22Rv1 (cell line): ENCODE measurements around the gene UTF1.
"Not testable (repeated sequence)": the region's sequence is repeated elsewhere in the genome, so short reads cannot be mapped to it uniquely, and the experiment has no call there.

ENCODE experiments used
- H3K27ac ChIP-seq: fragments of 450-650 bp; 2 replicates; pipeline ENCODE4 v1.5.1; 2017
- ZFX ChIP-seq: fragments of 450-650 bp; IDR thresholded peaks from 2 replicates; pipeline ENCODE4 v1.6.1; 2017; ENCODE audit warnings: antibody characterized with exemption, borderline replicate concordance
- TF ChIP-seq, protein P1 (sequence below): fragments of 450-650 bp; IDR thresholded peaks from 2 replicates; pipeline ENCODE4 v1.5.1; 2017; ENCODE audit warnings: mild to moderate bottlenecking

Gene UTF1

DNA sequence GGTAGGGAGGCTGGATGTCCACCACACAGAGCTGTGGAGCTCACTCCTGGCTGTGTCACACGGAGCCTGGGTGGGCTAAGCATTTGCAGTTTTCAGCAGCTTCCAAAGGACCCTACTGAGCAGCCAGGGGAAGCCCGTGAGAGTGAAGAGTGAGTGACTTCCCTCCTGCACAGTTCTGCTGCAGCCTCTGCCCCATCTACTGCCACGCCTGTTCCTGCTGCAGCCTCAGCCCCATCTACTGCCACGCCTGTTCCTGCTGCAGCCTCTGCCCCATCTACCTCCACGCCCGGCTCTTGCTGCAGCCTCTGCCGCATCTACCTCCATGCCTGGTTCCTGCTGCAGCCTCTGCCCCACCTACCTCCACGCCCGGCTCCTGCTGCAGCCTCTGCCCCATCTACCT, 34.4 kb downstream of the UTF1 start:
- TF ChIP-seq ZFX = no peak
- TF ChIP-seq, protein P1, sequence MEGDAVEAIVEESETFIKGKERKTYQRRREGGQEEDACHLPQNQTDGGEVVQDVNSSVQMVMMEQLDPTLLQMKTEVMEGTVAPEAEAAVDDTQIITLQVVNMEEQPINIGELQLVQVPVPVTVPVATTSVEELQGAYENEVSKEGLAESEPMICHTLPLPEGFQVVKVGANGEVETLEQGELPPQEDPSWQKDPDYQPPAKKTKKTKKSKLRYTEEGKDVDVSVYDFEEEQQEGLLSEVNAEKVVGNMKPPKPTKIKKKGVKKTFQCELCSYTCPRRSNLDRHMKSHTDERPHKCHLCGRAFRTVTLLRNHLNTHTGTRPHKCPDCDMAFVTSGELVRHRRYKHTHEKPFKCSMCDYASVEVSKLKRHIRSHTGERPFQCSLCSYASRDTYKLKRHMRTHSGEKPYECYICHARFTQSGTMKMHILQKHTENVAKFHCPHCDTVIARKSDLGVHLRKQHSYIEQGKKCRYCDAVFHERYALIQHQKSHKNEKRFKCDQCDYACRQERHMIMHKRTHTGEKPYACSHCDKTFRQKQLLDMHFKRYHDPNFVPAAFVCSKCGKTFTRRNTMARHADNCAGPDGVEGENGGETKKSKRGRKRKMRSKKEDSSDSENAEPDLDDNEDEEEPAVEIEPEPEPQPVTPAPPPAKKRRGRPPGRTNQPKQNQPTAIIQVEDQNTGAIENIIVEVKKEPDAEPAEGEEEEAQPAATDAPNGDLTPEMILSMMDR = no peak
- H3K27ac ChIP-seq = no peak overlapping the region

DNA sequence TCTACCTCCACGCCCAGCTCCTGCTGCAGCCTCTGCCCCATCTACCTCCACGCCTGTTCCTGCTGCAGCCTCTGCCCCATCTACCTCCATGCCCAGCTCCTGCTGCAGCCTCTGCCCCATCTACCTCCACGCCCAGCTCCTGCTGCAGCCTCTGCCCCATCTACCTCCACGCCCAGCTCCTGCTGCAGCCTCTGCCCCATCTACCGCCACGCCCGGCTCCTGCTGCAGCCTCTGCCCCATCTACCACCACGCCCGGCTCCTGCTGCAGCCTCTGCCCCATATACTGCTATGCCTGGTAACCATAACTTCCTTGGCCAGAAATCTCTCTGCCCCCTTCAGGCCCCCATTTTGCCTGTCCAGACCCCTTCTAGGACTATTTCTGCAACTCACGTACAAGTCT, 35.0 kb downstream of the UTF1 start:
- H3K27ac ChIP-seq = not testable (repeated sequence)

DNA sequence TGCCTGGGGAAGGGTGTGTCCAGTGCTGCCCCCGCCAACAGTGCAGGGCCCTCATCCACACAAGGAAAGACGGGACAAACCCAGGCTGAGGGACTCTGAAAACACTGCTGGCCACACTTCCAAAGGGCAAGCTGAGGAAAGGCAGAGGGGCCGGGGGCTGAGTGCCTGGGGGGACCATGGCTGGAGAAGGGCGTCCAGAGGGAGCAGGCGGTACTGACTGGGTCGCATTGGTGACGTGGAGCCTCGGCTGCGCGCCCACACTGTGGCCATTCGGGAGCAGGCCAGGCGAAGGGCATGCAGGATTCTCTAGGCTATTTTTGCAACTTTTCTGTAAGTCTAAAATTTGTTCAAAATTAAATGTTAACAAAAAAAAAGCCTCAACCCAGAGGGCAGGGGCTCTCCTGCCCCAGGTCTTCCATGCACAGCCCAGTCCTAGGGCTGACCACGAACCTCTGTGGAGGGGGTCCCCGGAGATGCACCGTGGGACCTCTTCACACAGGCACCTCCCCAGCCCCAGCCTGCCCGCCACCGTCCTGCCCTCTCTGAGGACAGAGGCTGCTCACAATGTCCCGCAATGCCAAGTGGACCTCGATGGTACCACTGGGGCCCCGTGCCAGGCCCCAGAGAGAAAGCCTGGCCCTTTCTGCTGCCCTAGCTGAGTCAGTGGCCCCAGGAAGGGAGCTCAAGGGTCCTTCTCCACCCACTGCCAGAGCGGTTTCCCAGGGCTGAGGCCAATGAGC, 36.2 kb downstream of the UTF1 start:
- no peak overlapping the region for H3K27ac ChIP-seq
- no peak for TF ChIP-seq ZFX
- TF ChIP-seq, protein P1 = no peak

DNA sequence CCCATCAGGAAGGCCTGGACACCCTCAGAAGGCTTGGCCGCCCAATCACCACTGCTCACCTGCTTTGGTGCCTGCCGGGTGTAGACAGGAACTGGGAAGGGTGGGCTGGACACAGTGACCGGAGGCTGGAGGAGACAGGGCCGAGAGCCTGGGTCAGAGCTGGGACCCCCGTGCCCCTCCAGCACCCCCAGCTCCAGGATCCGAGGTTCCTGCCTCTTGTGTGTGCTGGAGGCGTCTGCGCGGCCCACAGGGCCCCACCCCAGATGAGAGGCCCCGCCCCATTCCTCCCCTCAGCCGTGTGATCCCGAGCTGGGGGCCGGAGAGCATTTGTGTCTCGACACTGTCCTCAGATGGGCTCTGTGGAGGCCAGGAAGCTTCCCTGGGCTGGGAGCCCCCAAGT, 37.3 kb downstream of the UTF1 start:
- TF ChIP-seq, protein P1 = no peak
- no peak for TF ChIP-seq ZFX

DNA sequence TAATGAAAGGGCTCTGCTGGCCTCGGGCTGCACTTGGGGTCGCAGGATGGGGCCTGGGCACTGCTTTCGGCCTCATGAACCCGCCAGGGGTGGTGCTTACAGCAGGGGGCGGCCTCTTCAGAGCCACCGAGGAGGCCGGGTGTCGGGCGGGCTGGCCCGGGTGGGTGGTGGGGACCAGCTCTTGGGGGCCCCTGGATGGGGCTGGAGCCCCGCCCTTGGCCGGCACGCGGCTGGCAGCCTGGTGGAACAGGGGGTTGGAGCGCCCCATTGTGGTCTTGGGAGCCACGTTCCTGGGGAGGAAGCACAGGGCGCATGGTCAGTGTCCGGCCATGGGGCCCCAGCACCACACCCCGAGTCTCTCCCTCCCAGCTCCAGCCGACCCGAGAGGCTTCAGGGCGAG, 37.8 kb downstream of the UTF1 start:
- TF ChIP-seq, protein P1 = no peak
- no peak for TF ChIP-seq ZFX
- H3K27ac ChIP-seq = no peak overlapping the region

More for the DNA sequence above, 37.3 kb downstream of the UTF1 start:
- H3K27ac ChIP-seq = no peak overlapping the region

DNA sequence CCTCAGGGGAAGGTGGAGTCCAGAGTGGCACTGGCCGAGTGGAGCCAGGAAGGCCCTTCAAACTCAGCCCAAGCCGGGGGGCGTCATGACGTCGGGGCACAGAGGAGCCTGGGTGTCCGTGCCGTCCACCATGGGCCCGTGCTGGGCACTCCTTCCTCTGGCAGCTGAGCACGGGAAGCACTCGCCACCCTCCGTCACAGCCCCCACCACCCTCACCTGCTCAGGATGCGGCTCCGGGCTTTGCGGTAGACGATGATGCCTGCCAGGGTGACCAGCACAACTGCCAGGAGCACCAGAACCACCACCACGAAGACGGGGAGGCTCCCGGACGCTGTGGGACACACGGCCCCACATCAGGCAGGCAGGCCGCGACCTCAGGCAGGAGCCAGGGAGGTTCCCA, 38.5 kb downstream of the UTF1 start:
- TF ChIP-seq, protein P1 = no peak
- no peak for TF ChIP-seq ZFX
- no peak overlapping the region for H3K27ac ChIP-seq

DNA sequence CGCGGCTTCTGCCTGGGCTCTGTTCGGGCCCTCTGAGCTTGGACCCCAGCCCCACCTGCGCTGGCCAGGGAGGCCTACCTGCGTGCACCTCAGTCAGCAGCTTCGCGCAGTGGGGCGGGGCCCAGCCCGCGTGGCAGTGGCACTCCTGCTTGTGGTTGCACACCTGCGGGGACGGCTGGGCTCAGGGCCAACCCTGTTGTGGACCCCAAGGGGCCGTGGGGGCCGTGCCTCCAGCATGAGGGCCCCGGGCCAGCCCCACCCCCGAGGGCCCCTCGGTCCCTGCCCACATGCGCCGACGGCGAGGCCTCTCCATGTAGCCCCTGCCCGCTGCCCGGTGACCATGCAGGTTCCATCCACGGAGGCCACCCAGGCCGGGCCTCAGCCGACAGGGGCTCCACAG, 39.4 kb downstream of the UTF1 start:
- no peak overlapping the region for H3K27ac ChIP-seq
- no peak for TF ChIP-seq ZFX
- TF ChIP-seq, protein P1 = no peak

DNA sequence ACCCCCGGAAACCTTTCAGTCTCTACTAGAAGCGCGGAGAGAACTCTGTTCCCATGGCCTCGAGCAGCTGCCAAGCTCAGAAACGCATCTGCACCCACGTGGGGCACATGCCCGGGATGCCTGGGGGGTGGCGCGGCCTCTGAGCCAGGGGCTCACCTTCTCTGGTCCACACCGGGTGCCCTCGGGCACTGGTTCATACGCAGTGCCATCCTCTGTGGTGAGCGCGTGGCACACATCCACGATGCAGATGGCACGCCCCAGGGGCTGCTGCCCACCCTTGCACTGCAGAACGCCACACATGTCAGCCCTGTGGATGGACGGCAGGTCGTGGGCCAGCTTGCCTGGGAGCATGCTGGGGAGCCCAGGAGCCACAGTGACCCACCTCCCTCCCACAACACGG, 40.2 kb downstream of the UTF1 start:
- no peak overlapping the region for H3K27ac ChIP-seq
- TF ChIP-seq ZFX = no peak
- TF ChIP-seq, protein P1 = no peak
